Progenitor cell of endocrine pancreas (in vitro differentiated cells): ENCODE measurements around the gene WDR3. TPM values are rescaled to one million over a fixed set of nuclear protein-coding genes. Genes with fewer than 3 reads are reported as not detected.
"Not testable (repeated sequence)": the region's sequence is repeated elsewhere in the genome, so short reads cannot be mapped to it uniquely, and the experiment has no call there.

Experiments
- DNase-seq: peaks from one replicate; pipeline ENCODE4 v3.0.0; 2021; ENCODE audit warnings: low spot score; ENCODE audit not compliant: unreplicated experiment
- H3K27ac Mint-ChIP-seq: 2 replicates; pipeline ENCODE4 v1.8.0; 2021; ENCODE audit warnings: mild to moderate bottlenecking, moderate library complexity, mixed read lengths
- H3K27me3 Mint-ChIP-seq: 2 replicates; pipeline ENCODE4 v1.8.0; 2021; ENCODE audit warnings: mixed read lengths
- H3K36me3 Mint-ChIP-seq: 2 replicates; pipeline ENCODE4 v1.8.0; 2022; ENCODE audit warnings: mixed read lengths; ENCODE audit not compliant: insufficient read depth
- H3K4me1 Mint-ChIP-seq: 2 replicates; pipeline ENCODE4 v1.8.0; 2021; ENCODE audit warnings: low read depth, mixed read lengths
- H3K4me3 Mint-ChIP-seq: 2 replicates; pipeline ENCODE4 v1.8.0; 2021; ENCODE audit warnings: low read depth, mild to moderate bottlenecking, moderate library complexity, mixed read lengths
- H3K9me3 Mint-ChIP-seq: 2 replicates; pipeline ENCODE4 v1.8.0; 2021; ENCODE audit warnings: low read depth, mixed read lengths
- CTCF ChIP-seq: fragments of 200-600 bp; sonication (generic); IDR thresholded peaks from one replicate; pipeline ENCODE4 v1.5.0; 2021; ENCODE audit warnings: antibody characterized with exemption, mild to moderate bottlenecking; ENCODE audit not compliant: unreplicated experiment
- total RNA-seq: library from RNA; stranded (reverse); gene quantifications from 2 replicates; pipeline ENCODE4 v1.2.1, GENCODE V29; 2021

Gene WDR3
- total RNA-seq, 1 donor from 2014 or later = 28.6 TPM

GRCh38 chr1:117904485-117904884 is 25.1 kb upstream of the WDR3 start:
- DNase-seq = no peak
- peaks cover 38% of the 10 kb centered on the region for H3K36me3 Mint-ChIP-seq
- H3K27me3 Mint-ChIP-seq = no peaks in the 10 kb centered on the region
- H3K27ac Mint-ChIP-seq = no peak overlapping the region
- H3K4me3 Mint-ChIP-seq = no peak overlapping the region
- peaks cover 12% of the 10 kb centered on the region for H3K4me1 Mint-ChIP-seq
- peaks cover 7% of the 10 kb centered on the region for H3K9me3 Mint-ChIP-seq
- TF ChIP-seq CTCF = no peak

GRCh38 chr1:117905019-117905418 is 24.5 kb upstream of the WDR3 start:
- TF ChIP-seq CTCF = no peak
- no peak for DNase-seq
- H3K4me1 Mint-ChIP-seq = peaks cover 12% of the 10 kb centered on the region
- peaks cover 7% of the 10 kb centered on the region for H3K9me3 Mint-ChIP-seq
- no peaks in the 10 kb centered on the region for H3K27me3 Mint-ChIP-seq
- H3K36me3 Mint-ChIP-seq = peaks cover 38% of the 10 kb centered on the region
- peak overlapping the region; percentile 19 for H3K27ac Mint-ChIP-seq
- no peak overlapping the region for H3K4me3 Mint-ChIP-seq

- peaks cover 13% of the 10 kb centered on the region for H3K36me3 Mint-ChIP-seq
- no peaks in the 10 kb centered on the region for H3K9me3 Mint-ChIP-seq
- H3K27me3 Mint-ChIP-seq = no peaks in the 10 kb centered on the region
- no peak overlapping the region for H3K4me3 Mint-ChIP-seq
- DNase-seq = no peak
- H3K27ac Mint-ChIP-seq = no peak overlapping the region
- no peaks in the 10 kb centered on the region for H3K4me1 Mint-ChIP-seq
- no peak for TF ChIP-seq CTCF
These were observed 18.5 kb upstream of the WDR3 start for GRCh38 chr1:117911051-117911450.

GRCh38 chr1:117919376-117919775 is 10.2 kb upstream of the WDR3 start:
- Mint-ChIP-seq H3K9me3 (peaks cover 3% of the 10 kb centered on the region), H3K4me1 (no peaks in the 10 kb centered on the region), H3K4me3 (no peak overlapping the region), H3K27me3 (no peaks in the 10 kb centered on the region), H3K36me3 (peaks cover 23% of the 10 kb centered on the region), H3K27ac (no peak overlapping the region)
- no peak for TF ChIP-seq CTCF
- no peak for DNase-seq

- TF ChIP-seq CTCF = no peak
- peaks cover 3% of the 10 kb centered on the region for H3K9me3 Mint-ChIP-seq
- H3K27me3 Mint-ChIP-seq = no peaks in the 10 kb centered on the region
- no peak overlapping the region for H3K27ac Mint-ChIP-seq
- no peak overlapping the region for H3K4me3 Mint-ChIP-seq
- H3K36me3 Mint-ChIP-seq = peaks cover 18% of the 10 kb centered on the region
- peaks cover under 1% of the 10 kb centered on the region for H3K4me1 Mint-ChIP-seq
- DNase-seq = no peak
These were observed 7.5 kb upstream of the WDR3 start for GRCh38 chr1:117921991-117922390.

- not testable (repeated sequence) for DNase-seq, H3K9me3 Mint-ChIP-seq, H3K27me3 Mint-ChIP-seq, H3K4me1 Mint-ChIP-seq, H3K4me3 Mint-ChIP-seq, H3K27ac Mint-ChIP-seq
- peaks cover 18% of the 10 kb centered on the region for H3K36me3 Mint-ChIP-seq
These were observed 6.8 kb upstream of the WDR3 start for GRCh38 chr1:117922717-117923116.
